Inflammatory macrophage treated with lipopolysaccharide for 4 hours (primary cell): ENCODE data around the gene FBXO34.

Experiments
- DNase-seq: peaks from one replicate; pipeline ENCODE4 v3.0.0-alpha.2; 2020

Gene FBXO34

GRCh38 chr14:55387121-55387520 lies 115.9 kb downstream of the FBXO34 start:
- no peak for DNase-seq

GRCh38 chr14:55388160-55388559 lies 116.9 kb downstream of the FBXO34 start:
- DNase-seq, result no peak

- DNase-seq, result no peak
Measured at GRCh38 chr14:55389330-55389729, 118.1 kb downstream of the FBXO34 start.

- peak; percentile 59 for DNase-seq
Measured at GRCh38 chr14:55398679-55399078, 127.5 kb downstream of the FBXO34 start.

- no peak for DNase-seq
Measured at GRCh38 chr14:55399183-55399582, 128.0 kb downstream of the FBXO34 start.

GRCh38 chr14:55399852-55400251 lies 128.6 kb downstream of the FBXO34 start:
- DNase-seq, result no peak

GRCh38 chr14:55401751-55402150 lies 130.5 kb downstream of the FBXO34 start:
- peak; percentile 54 for DNase-seq
